SK-N-MC (cell line): ENCODE measurements around the gene FAM83C.

Experiments used
- EZH2 ChIP-seq: fragments of 200-600 bp; sonication (generic); IDR thresholded peaks from one replicate; pipeline ENCODE4 v1.6.1; 2017; ENCODE audit warnings: antibody characterized with exemption
- FOXP2 ChIP-seq: optimal IDR thresholded peaks from 2 replicates; pipeline ENCODE3; 2011; ENCODE audit warnings: mild to moderate bottlenecking, moderate library complexity; ENCODE audit not compliant: insufficient read depth; ENCODE audit errors: extremely low read length, control extremely low read depth
- POLR2AphosphoS5 ChIP-seq: IDR thresholded peaks from 2 replicates; pipeline ENCODE4 v1.6.1; 2012; ENCODE audit warnings: mild to moderate bottlenecking, low read depth, low read length, borderline replicate concordance

DNA sequence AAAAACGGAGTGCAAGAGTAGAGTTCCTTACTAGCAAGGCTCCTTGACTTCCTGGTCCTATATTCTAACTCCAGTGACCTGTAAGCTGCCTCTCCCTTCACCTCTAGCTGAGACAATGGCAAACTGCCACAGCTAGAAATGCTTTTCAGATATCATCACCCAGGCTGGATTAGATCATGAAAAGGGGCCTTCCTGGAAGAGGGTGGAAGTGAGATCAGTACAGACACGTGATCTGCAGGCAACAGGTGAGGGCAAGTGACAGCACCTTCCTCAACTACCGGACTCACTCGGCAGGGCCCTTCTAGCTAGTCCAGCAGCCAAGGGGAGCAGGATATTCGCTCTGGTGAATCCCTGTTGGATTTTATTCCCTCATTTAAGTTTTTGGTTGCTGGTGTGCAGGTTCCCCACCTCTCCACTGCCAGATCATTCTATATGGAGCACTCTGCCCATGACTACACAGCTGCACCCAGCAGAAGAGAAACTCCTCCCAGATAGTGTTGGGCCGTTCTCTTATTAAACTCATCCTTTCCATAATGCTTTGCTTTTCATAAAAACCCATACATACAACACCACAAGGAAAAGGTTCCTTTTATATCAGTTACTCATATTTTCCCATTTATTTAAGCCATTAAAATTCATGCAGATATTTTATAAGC is 26.4 kb upstream of the FAM83C start:
- no peak for TF ChIP-seq EZH2
- TF ChIP-seq POLR2AphosphoS5: no peak
- no peak for TF ChIP-seq FOXP2
